Endothelial cell (in vitro differentiated cells): ENCODE measurements around the gene TOMM34. TPM values are rescaled to one million over a fixed set of nuclear protein-coding genes. Genes with fewer than 3 reads are reported as not detected.

ENCODE experiments used
- DNase-seq: peaks from one replicate; pipeline ENCODE4 v3.0.0; 2021; ENCODE audit warnings: low spot score
- H3K27ac Mint-ChIP-seq: one replicate; pipeline ENCODE4 v1.8.0; 2021; ENCODE audit warnings: mixed read lengths, inconsistent platforms; ENCODE audit not compliant: unreplicated experiment
- H3K27me3 Mint-ChIP-seq: one replicate; pipeline ENCODE4 v1.8.0; 2021; ENCODE audit warnings: mild to moderate bottlenecking, moderate library complexity, mixed read lengths, inconsistent platforms; ENCODE audit not compliant: unreplicated experiment
- H3K36me3 Mint-ChIP-seq: one replicate; pipeline ENCODE4 v1.8.0; 2021; ENCODE audit warnings: mild to moderate bottlenecking, low read depth, mixed read lengths, inconsistent platforms; ENCODE audit not compliant: unreplicated experiment
- H3K4me1 Mint-ChIP-seq: one replicate; pipeline ENCODE4 v1.8.0; 2021; ENCODE audit warnings: mild to moderate bottlenecking, mixed read lengths, inconsistent platforms; ENCODE audit not compliant: unreplicated experiment
- H3K4me3 Mint-ChIP-seq: one replicate; pipeline ENCODE4 v1.8.0; 2021; ENCODE audit warnings: mild to moderate bottlenecking, mixed read lengths, inconsistent platforms; ENCODE audit not compliant: unreplicated experiment
- H3K9me3 Mint-ChIP-seq: one replicate; pipeline ENCODE4 v1.8.0; 2021; ENCODE audit warnings: mixed read lengths, inconsistent platforms; ENCODE audit not compliant: unreplicated experiment
- total RNA-seq: library from RNA; stranded (reverse); fragmentation: NEBNext Ultra II Directional; extraction: Animal tissue kit (Norgen Biotek cat#: 25700); gene quantifications from one replicate; pipeline ENCODE4 v1.2.1, GENCODE V29; 2021; ENCODE audit not compliant: unreplicated experiment
- TF ChIP-seq, protein P1 (sequence below): fragments of 200-600 bp; sonication (generic); IDR thresholded peaks from one replicate; pipeline ENCODE4 v1.5.0; 2021; ENCODE audit warnings: antibody characterized with exemption; ENCODE audit not compliant: unreplicated experiment

The TOMM34 gene
- total RNA-seq, 1 donor from 2014 or later: 46.2 TPM

DNA sequence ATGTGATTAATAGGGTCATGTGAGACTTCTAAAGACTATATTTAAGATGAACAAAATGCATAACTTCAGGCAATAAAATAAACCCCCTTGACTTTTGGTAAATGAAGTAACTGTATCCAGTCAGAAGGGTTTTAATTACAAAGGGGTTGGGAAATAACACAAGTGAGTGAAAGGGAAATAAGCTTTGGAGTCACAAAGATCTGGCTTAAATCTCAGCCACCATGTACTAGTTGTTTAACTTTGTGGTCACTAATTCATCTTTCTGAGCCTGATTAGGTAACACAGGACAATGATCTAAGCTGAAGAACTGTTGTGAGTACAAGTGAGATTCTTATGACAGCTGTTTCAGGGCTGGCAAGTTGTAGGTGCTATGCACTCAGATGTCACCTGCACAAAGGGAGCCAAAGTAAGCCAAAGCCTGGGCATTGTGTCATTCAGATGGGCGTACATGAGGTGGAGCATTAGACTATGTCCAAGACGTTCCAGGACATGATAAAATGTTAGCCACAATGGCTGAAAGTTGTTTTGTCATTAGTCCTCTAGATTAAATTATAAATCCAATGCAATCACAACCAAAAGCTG lies 13.8 kb downstream of the TOMM34 start:
- H3K36me3 Mint-ChIP-seq: peaks cover 47% of the 10 kb centered on the region
- no peak for DNase-seq

DNA sequence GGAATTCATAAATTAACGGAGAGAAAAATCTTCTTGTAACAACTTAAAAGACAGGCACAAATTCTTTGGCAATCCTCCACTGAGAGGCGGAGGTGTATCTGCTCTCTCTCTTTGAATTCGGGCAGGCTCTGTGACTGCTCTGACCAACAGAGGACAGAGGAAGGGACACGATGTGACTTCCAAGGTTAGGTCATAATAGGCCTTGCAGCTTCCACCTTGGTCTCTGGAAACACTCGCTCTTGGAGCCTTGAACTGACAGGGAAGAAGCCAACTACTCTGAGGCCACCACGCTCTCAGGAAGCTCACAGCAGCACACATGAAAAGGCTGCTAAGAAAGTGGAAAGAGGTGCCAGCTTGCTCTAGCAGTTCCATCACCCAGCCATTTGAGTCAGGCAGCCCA lies 14.9 kb downstream of the TOMM34 start:
- peaks cover 11% of the 10 kb centered on the region for H3K27me3 Mint-ChIP-seq
- H3K4me1 Mint-ChIP-seq: no peaks in the 10 kb centered on the region
- H3K36me3 Mint-ChIP-seq: peaks cover 46% of the 10 kb centered on the region
- H3K9me3 Mint-ChIP-seq: no peaks in the 10 kb centered on the region
- TF ChIP-seq, protein P1, sequence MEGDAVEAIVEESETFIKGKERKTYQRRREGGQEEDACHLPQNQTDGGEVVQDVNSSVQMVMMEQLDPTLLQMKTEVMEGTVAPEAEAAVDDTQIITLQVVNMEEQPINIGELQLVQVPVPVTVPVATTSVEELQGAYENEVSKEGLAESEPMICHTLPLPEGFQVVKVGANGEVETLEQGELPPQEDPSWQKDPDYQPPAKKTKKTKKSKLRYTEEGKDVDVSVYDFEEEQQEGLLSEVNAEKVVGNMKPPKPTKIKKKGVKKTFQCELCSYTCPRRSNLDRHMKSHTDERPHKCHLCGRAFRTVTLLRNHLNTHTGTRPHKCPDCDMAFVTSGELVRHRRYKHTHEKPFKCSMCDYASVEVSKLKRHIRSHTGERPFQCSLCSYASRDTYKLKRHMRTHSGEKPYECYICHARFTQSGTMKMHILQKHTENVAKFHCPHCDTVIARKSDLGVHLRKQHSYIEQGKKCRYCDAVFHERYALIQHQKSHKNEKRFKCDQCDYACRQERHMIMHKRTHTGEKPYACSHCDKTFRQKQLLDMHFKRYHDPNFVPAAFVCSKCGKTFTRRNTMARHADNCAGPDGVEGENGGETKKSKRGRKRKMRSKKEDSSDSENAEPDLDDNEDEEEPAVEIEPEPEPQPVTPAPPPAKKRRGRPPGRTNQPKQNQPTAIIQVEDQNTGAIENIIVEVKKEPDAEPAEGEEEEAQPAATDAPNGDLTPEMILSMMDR: no peak
- no peak overlapping the region for H3K4me3 Mint-ChIP-seq
- DNase-seq: no peak
- no peak overlapping the region for H3K27ac Mint-ChIP-seq

More for the DNA sequence above, 13.8 kb downstream of the TOMM34 start:
- no peaks in the 10 kb centered on the region for H3K4me1 Mint-ChIP-seq
- no peaks in the 10 kb centered on the region for H3K9me3 Mint-ChIP-seq
- TF ChIP-seq, protein P1: no peak
- H3K27ac Mint-ChIP-seq: no peak overlapping the region
- no peak overlapping the region for H3K4me3 Mint-ChIP-seq
- peaks cover 7% of the 10 kb centered on the region for H3K27me3 Mint-ChIP-seq

DNA sequence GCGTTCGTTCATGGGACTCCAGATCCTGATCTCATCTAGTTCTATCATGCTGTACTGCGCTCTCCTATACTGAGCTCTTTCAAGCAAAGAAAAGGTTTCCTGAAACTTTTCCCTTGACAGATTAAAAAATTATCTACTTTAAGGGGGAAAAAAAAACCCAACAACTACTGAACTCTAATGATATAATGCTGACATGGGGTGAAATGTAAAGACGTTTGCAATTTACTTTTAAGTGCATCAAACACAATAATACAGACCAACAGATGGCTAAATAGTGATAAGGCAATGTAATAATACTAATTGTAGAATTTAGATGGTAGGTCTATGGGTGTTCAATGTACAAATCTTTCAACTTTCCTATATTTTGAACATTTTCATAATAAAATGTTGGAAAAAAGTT lies 16.4 kb downstream of the TOMM34 start:
- no peak for DNase-seq
- peaks cover 44% of the 10 kb centered on the region for H3K36me3 Mint-ChIP-seq
- H3K9me3 Mint-ChIP-seq: no peaks in the 10 kb centered on the region
- TF ChIP-seq, protein P1: no peak
- no peak overlapping the region for H3K27ac Mint-ChIP-seq
- H3K4me3 Mint-ChIP-seq: peak overlapping the region; percentile 32
- no peaks in the 10 kb centered on the region for H3K4me1 Mint-ChIP-seq
- H3K27me3 Mint-ChIP-seq: peaks cover 9% of the 10 kb centered on the region

DNA sequence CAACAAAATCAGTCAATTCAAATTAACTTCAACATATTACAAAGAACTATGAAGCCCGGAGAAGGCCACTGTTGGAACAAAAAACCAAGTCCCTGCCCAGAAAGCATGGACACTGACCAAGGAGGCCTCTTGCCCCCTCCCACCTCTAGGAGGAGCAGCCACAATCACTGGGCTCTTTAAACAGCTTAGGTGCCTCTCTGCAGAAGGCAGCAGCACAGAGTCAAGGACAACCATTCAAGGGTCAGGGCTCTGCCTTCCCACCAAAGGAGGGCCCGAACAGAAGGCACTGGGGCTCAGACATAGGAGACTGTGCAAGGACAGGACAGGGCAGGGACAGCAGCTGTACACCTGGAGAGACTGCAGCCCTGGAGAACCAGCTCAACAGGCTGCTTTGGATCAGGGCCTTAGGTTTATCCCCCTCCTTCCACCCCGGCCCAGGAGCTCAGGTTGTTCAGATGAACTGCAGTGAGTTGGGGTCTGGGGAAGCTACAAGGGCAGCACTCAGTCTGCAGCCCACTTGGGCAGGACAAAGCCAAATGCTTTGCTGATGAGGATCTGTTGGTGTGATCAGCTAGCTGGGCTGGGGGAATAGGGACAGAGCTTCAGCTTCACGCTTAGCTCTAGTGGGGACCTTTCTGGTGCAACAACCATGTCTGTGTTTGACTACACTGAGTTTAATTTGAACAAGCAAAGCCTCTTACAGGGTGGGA lies 17.8 kb downstream of the TOMM34 start:
- Mint-ChIP-seq H3K36me3 (peaks cover 44% of the 10 kb centered on the region), H3K27ac (no peak overlapping the region), H3K4me1 (no peaks in the 10 kb centered on the region), H3K4me3 (no peak overlapping the region), H3K27me3 (peaks cover 9% of the 10 kb centered on the region), H3K9me3 (no peaks in the 10 kb centered on the region)
- no peak for DNase-seq
- TF ChIP-seq, protein P1: no peak

DNA sequence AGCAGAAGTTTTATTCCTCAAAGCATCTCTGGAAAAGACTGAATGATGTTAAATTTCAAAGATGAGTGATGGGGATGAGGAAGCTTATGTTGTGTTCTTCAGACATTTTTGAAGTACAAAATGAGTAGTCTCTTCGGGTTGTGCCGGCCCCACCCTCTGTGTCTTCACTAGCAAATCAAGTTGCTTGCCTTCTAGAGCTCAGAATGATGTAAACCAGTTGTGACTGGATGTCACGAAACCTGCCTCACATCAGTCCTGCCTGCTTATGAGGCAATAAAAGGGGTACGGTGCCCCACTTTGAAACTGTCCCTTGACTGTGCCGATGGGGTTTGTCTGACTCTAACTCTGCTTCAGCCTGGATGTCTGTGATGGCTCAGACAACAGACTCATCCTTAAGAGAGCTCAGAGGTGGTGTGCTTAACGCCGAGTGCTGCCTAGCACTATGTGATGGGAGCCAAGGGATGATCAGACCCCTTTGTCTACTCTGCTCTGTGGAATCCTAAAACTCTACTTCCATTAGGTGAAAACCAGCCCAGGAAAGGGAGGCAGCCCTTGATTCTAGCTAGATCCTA lies 19.0 kb downstream of the TOMM34 start:
- Mint-ChIP-seq H3K4me3 (no peak overlapping the region), H3K27ac (no peak overlapping the region), H3K36me3 (peaks cover 36% of the 10 kb centered on the region), H3K9me3 (no peaks in the 10 kb centered on the region), H3K4me1 (no peaks in the 10 kb centered on the region), H3K27me3 (peaks cover 9% of the 10 kb centered on the region)
- TF ChIP-seq, protein P1: no peak
- DNase-seq: no peak
